Motor neuron (in vitro differentiated cells): ENCODE measurements around the gene WDR82. TPM values are rescaled to one million over a fixed set of nuclear protein-coding genes. Genes with fewer than 3 reads are reported as not detected.

ENCODE experiments used
- ATAC-seq, 8 experiments: fragments of 200-7000 bp; cut with Tn5 transposase; replicated peaks in 6 of 8; 2 replicates each; pipeline ENCODE4 v1.8.0; 2021; ENCODE audit warnings: mild to moderate bottlenecking in 8 of 8, moderate library complexity in 8 of 8
- H3K27ac ChIP-seq, 2 donors: fragments of 250-450 bp; sonication (Bioruptor Pico); 2 replicates each; pipeline ENCODE4 v1.9.0; 2021; ENCODE audit warnings: antibody characterized with exemption in 2 of 2, mild to moderate bottlenecking in 2 of 2, moderate library complexity in 1 of 2
- H3K4me1 ChIP-seq, 2 donors: fragments of 250-450 bp; sonication (Bioruptor Pico); replicated peaks in 1 of 2; 2 replicates each; pipeline ENCODE4 v1.6.1; 2021; ENCODE audit warnings: antibody characterized with exemption in 2 of 2, mild to moderate bottlenecking in 2 of 2, moderate library complexity in 1 of 2
- H3K4me3 ChIP-seq, 5 donors: fragments of 250-450 bp; sonication (Bioruptor Pico); 2 replicates each; pipeline ENCODE4 v1.9.0; 2021; ENCODE audit warnings: antibody characterized with exemption in 5 of 5, mild to moderate bottlenecking in 5 of 5, moderate library complexity in 4 of 5
- WGBS, 10 experiments: fragments of 450-650 bp; shearing (Covaris generic); methylation state at CpG; one replicate each; pipeline ENCODE4 v1.0.0; 2022; 5-methylcytosine and 5-hydroxymethylcytosine counted together
- in situ Hi-C, 9 experiments: fragments of 400-800 bp; cut with MboI; loops; one replicate each; pipeline ENCODE4 v1.15.0; 2021; ENCODE audit warnings: low sequenced_read_pairs in 9 of 9, low pct_unique_long_range_greater_than_20kb in 2 of 9; ENCODE audit not compliant: unreplicated experiment in 9 of 9
- total RNA-seq, 8 experiments: library from RNA; unstranded; fragments of 300-600 nt; gene quantifications; 2 replicates each; pipeline versions ENCODE4 v1.2.3 to v1.2.4, GENCODE V29; 2022

The WDR82 gene
- total RNA-seq, 8 experiments from 2014 or later: 48.6 to 104 (median 82.4) TPM

GRCh38 chr3:52315977-52316764 lies 37.7 kb upstream of the WDR82 start, which contains the start of gene DNAH1:
DNAH1 (plus strand) TSS chr3:52316319; CDS start chr3:52322443, 6,124 bp downstream.
- peaks cover 66 to 77% of the 10 kb centered on the region in 2 donors for H3K4me1 ChIP-seq
- ATAC-seq: peak in 5 of 8 experiments; percentile 1 to 36 (median 29)
- H3K4me3 ChIP-seq: no peak within 1 kb of the TSS
- in situ Hi-C loops: no loop called here
- peak within 1 kb of the TSS; percentile 74 to 93 for H3K27ac ChIP-seq
- WGBS, 10 experiments: 83 to 100% (median 100%) methylated on average over 1 to 2 of the region's 3 CpGs; no CpG with 5 or more reads in 5 of the 10 experiments

- in situ Hi-C loops: no loop called here
- Histone ChIP-seq H3K4me1 (peaks cover 74 to 78% of the 10 kb centered on the region in 2 donors), H3K27ac (peak overlapping the region; percentile 74 to 93), H3K4me3 (no peak overlapping the region)
- no peak for ATAC-seq
- WGBS, 10 experiments: 60 to 83% methylated on average over 1 of the region's 6 CpGs; no CpG with 5 or more reads in 8 of the 10 experiments
Observed at GRCh38 chr3:52315006-52315405, 36.6 kb upstream of the WDR82 start.

GRCh38 chr3:52314489-52314888 lies 36.0 kb upstream of the WDR82 start:
- H3K4me3 ChIP-seq: no peak overlapping the region
- in situ Hi-C loops: no loop called here
- 33 to 100% (median 80%) methylated on average over 1 to 2 of the region's 3 CpGs; no CpG with 5 or more reads in 7 of the 10 experiments for WGBS, 10 experiments
- peak in 6 of 8 experiments; percentile 2 to 55 (median 38) for ATAC-seq
- H3K4me1 ChIP-seq: peaks cover 72 to 76% of the 10 kb centered on the region in 2 donors
- peak overlapping the region; percentile 74 to 93 for H3K27ac ChIP-seq

GRCh38 chr3:52313774-52314188 lies 35.3 kb upstream of the WDR82 start:
- H3K4me1 ChIP-seq: peaks cover 72 to 77% of the 10 kb centered on the region in 2 donors
- in situ Hi-C loops: no loop called here
- peak in 4 of 8 experiments; percentile 1 to 37 (median 7) for ATAC-seq
- peak overlapping the region; percentile 74 to 93 for H3K27ac ChIP-seq
- WGBS, 10 experiments: 0 to 83% (median 31%) methylated on average over 1 to 3 of the region's 4 CpGs; no CpG with 5 or more reads in 7 of the 10 experiments
- no peak overlapping the region for H3K4me3 ChIP-seq

- ATAC-seq: peak in 1 of 8 experiments; percentile 1
- H3K4me3 ChIP-seq: no peak overlapping the region
- WGBS, 10 experiments: 33 to 86% (median 40%) methylated on average over 1 of the region's 2 CpGs; no CpG with 5 or more reads in 7 of the 10 experiments
- H3K27ac ChIP-seq: peak overlapping the region; percentile 74 to 93
- H3K4me1 ChIP-seq: peaks cover 72 to 80% of the 10 kb centered on the region in 2 donors
- in situ Hi-C loops: no loop called here
Observed at GRCh38 chr3:52313188-52313773, 34.8 kb upstream of the WDR82 start.

GRCh38 chr3:52311576-52312119 lies 33.2 kb upstream of the WDR82 start:
- Histone ChIP-seq H3K4me3 (no peak overlapping the region), H3K4me1 (peaks cover 69 to 83% of the 10 kb centered on the region in 2 donors), H3K27ac (peak overlapping the region; percentile 90 to 93)
- in situ Hi-C loops: no loop called here
- peak in 5 of 8 experiments; percentile 78 to 83 (median 80) for ATAC-seq
- WGBS, 10 experiments: 0 to 100% (median 0%) methylated on average over 1 to 3 of the region's 9 CpGs; no CpG with 5 or more reads in 5 of the 10 experiments

- H3K4me3 ChIP-seq: no peak overlapping the region
- H3K27ac ChIP-seq: peak overlapping the region; percentile 90 to 93
- in situ Hi-C loops: no loop called here
- peak in 3 of 8 experiments; percentile 8 to 64 (median 13) for ATAC-seq
- 24 to 83% (median 48%) methylated on average over 1 to 6 of the region's 9 CpGs; no CpG with 5 or more reads in 5 of the 10 experiments for WGBS, 10 experiments
- peaks cover 63 to 81% of the 10 kb centered on the region in 2 donors for H3K4me1 ChIP-seq
Observed at GRCh38 chr3:52310861-52311575, 32.6 kb upstream of the WDR82 start.

GRCh38 chr3:52308308-52308707 lies 29.9 kb upstream of the WDR82 start:
- peak in 1 of 8 experiments; percentile 11 for ATAC-seq
- Histone ChIP-seq H3K27ac (peak overlapping the region in 1 of 2 donors; percentile 1), H3K4me1 (peaks cover 36 to 55% of the 10 kb centered on the region in 2 donors), H3K4me3 (no peak overlapping the region)
- WGBS, 10 experiments: 67 to 83% (median 79%) methylated on average over 1 of the region's 1 CpG; no CpG with 5 or more reads in 6 of the 10 experiments
- in situ Hi-C loops: no loop called here

GRCh38 chr3:52306978-52307377 lies 28.5 kb upstream of the WDR82 start:
- in situ Hi-C loops: no loop called here
- peak overlapping the region in 1 of 2 donors; percentile 22 for H3K27ac ChIP-seq
- WGBS, 10 experiments: 80 to 100% (median 100%) methylated on average over 1 to 2 of the region's 4 CpGs; no CpG with 5 or more reads in 6 of the 10 experiments
- ATAC-seq: no peak
- peaks cover 39 to 60% of the 10 kb centered on the region in 2 donors for H3K4me1 ChIP-seq
- H3K4me3 ChIP-seq: no peak overlapping the region

GRCh38 chr3:52305926-52306325 lies 27.5 kb upstream of the WDR82 start:
- Histone ChIP-seq H3K4me1 (peaks cover 30 to 53% of the 10 kb centered on the region in 2 donors), H3K27ac (no peak overlapping the region), H3K4me3 (no peak overlapping the region)
- 73 to 100% (median 100%) methylated on average over 1 to 2 of the region's 5 CpGs; no CpG with 5 or more reads in 3 of the 10 experiments for WGBS, 10 experiments
- in situ Hi-C loops: no loop called here
- ATAC-seq: peak in 1 of 8 experiments; percentile 32

- Histone ChIP-seq H3K27ac (no peak overlapping the region), H3K4me1 (peaks cover 39 to 59% of the 10 kb centered on the region in 2 donors), H3K4me3 (no peak overlapping the region)
- 90 to 100% (median 100%) methylated on average over 1 to 2 of the region's 2 CpGs; no CpG with 5 or more reads in 7 of the 10 experiments for WGBS, 10 experiments
- no peak for ATAC-seq
- in situ Hi-C loops: no loop called here
Observed at GRCh38 chr3:52303811-52304210, 25.4 kb upstream of the WDR82 start.

- Histone ChIP-seq H3K4me3 (no peak overlapping the region), H3K4me1 (peaks cover 37 to 51% of the 10 kb centered on the region in 2 donors), H3K27ac (peak overlapping the region in 1 of 2 donors; percentile 15)
- 50 to 100% (median 96%) methylated on average over 1 to 2 of the region's 12 CpGs; no CpG with 5 or more reads in 4 of the 10 experiments for WGBS, 10 experiments
- in situ Hi-C loops: no loop called here
- no peak for ATAC-seq
Observed at GRCh38 chr3:52302426-52303145, 24.1 kb upstream of the WDR82 start.
